GM23338 (cell line): ENCODE data around the gene OTOGL. TPM values are rescaled to one million over a fixed set of nuclear protein-coding genes. Genes with fewer than 3 reads are reported as not detected.

ENCODE experiments used
- ATAC-seq: fragments of 200-7000 bp; cut with Tn5 transposase; 3 replicates; pipeline ENCODE4 v1.9.1; 2020
- DNase-seq: peaks from one replicate; pipeline ENCODE4 v3.0.0-alpha.2; 2015; ENCODE audit warnings: low spot score
- H2AFZ ChIP-seq: fragments of 200-600 bp; sonication (generic); 2 replicates; pipeline ENCODE4 v1.8.0; 2016; ENCODE audit warnings: antibody characterized with exemption, mild to moderate bottlenecking, moderate library complexity
- H3F3A ChIP-seq: fragments of 200-600 bp; sonication (generic); replicated peaks from 2 replicates; pipeline ENCODE4 v1.8.0; 2017; ENCODE audit warnings: antibody characterized with exemption, mixed run types, low read depth
- H3K27ac ChIP-seq: fragments of 200-600 bp; sonication (generic); 2 replicates; pipeline ENCODE4 v1.6.1; 2016; ENCODE audit warnings: low read depth
- H3K27me3 ChIP-seq: fragments of 200-600 bp; sonication (generic); 2 replicates; pipeline ENCODE4 v1.8.0; 2016; ENCODE audit warnings: mild to moderate bottlenecking, mixed run types, moderate library complexity; ENCODE audit not compliant: insufficient read depth
- H3K36me3 ChIP-seq: fragments of 200-600 bp; sonication (generic); 2 replicates; pipeline ENCODE4 v1.8.0; 2016; ENCODE audit warnings: mild to moderate bottlenecking; ENCODE audit not compliant: insufficient read depth
- H3K4me1 ChIP-seq: fragments of 200-600 bp; sonication (generic); 2 replicates; pipeline ENCODE4 v1.8.0; 2016; ENCODE audit warnings: mild to moderate bottlenecking, moderate library complexity; ENCODE audit not compliant: insufficient read depth
- H3K4me2 ChIP-seq: fragments of 200-600 bp; sonication (generic); 2 replicates; pipeline ENCODE4 v1.7.1; 2017; ENCODE audit warnings: mixed run types
- H3K4me3 ChIP-seq: fragments of 200-600 bp; sonication (generic); 2 replicates; pipeline ENCODE4 v1.6.1; 2016; ENCODE audit warnings: mixed run types
- H3K79me2 ChIP-seq: fragments of 200-600 bp; sonication (generic); replicated peaks from 2 replicates; pipeline ENCODE4 v1.8.0; 2017; ENCODE audit warnings: mild to moderate bottlenecking; ENCODE audit not compliant: insufficient read depth
- H3K9me2 ChIP-seq: fragments of 200-600 bp; sonication (generic); 2 replicates; pipeline ENCODE4 v1.8.0; 2017; ENCODE audit not compliant: insufficient read depth
- H4K20me1 ChIP-seq: fragments of 200-600 bp; sonication (generic); replicated peaks from 2 replicates; pipeline ENCODE4 v1.8.0; 2017; ENCODE audit warnings: mild to moderate bottlenecking; ENCODE audit not compliant: insufficient read depth
- H3K27ac Mint-ChIP-seq: 2 replicates; pipeline ENCODE4 v1.8.0; 2020; ENCODE audit warnings: inconsistent platforms, mild to moderate bottlenecking, moderate library complexity, mixed read lengths
- H3K27me3 Mint-ChIP-seq: 3 replicates; pipeline ENCODE4 v1.8.0; 2022; ENCODE audit warnings: low read depth, mild to moderate bottlenecking, moderate library complexity, mixed read lengths, inconsistent platforms; ENCODE audit not compliant: insufficient read depth, poor library complexity
- H3K36me3 Mint-ChIP-seq: 3 replicates; pipeline ENCODE4 v1.8.0; 2021; ENCODE audit warnings: low read depth, mild to moderate bottlenecking, inconsistent platforms, moderate library complexity, mixed read lengths
- H3K4me1 Mint-ChIP-seq: 3 replicates; pipeline ENCODE4 v1.8.0; 2020; ENCODE audit warnings: mild to moderate bottlenecking, inconsistent platforms, mixed read lengths
- H3K4me3 Mint-ChIP-seq: 3 replicates; pipeline ENCODE4 v1.8.0; 2021; ENCODE audit warnings: moderate library complexity, mild to moderate bottlenecking, inconsistent platforms, mixed read lengths
- H3K9me3 Mint-ChIP-seq: 3 replicates; pipeline ENCODE4 v1.8.0; 2020; ENCODE audit warnings: moderate library complexity, mild to moderate bottlenecking, inconsistent platforms, mixed read lengths
- EZH2 ChIP-seq: fragments of 200-600 bp; sonication (generic); IDR thresholded peaks from one replicate; pipeline ENCODE4 v1.8.0; 2017; ENCODE audit warnings: antibody characterized with exemption, mild to moderate bottlenecking, low read depth; ENCODE audit not compliant: unreplicated experiment
- POLR2AphosphoS5 ChIP-seq: IDR thresholded peaks from 2 replicates; pipeline ENCODE4 v1.6.1; 2016; ENCODE audit warnings: antibody characterized with exemption, low read depth
- ZNF114 ChIP-seq: fragments of 250-450 bp; sonication (Bioruptor Pico); IDR thresholded peaks from 2 replicates; pipeline ENCODE4 v1.5.0; 2020; ENCODE audit warnings: mild to moderate bottlenecking, moderate library complexity
- polyA plus RNA-seq: library from polyadenylated mRNA; unstranded; fragments of >200 nt; fragmentation: Nextera tagmentation; extraction: Ambion mirVana; gene quantifications from 2 replicates; pipeline ENCODE4 v1.2.1, GENCODE V29; 2016
- total RNA-seq: library from RNA; depleted of rRNA; stranded (reverse); fragments of >200 nt; shearing (Covaris generic); gene quantifications from 2 replicates; pipeline ENCODE4 v1.2.3, GENCODE V29; 2014
- TF ChIP-seq, protein P1 (sequence below): IDR thresholded peaks from 2 replicates; pipeline ENCODE4 v1.6.1; 2016; ENCODE audit warnings: antibody characterized with exemption
- TF ChIP-seq, protein P2 (sequence below): fragments of 250-450 bp; sonication (Bioruptor Pico); IDR thresholded peaks from 2 replicates; pipeline ENCODE4 v1.5.0; 2020; ENCODE audit warnings: mild to moderate bottlenecking, moderate library complexity

The OTOGL gene
- total and polyA plus RNA-seq, 2 experiments from 2014 or later = 0.36 to 0.66 TPM

DNA sequence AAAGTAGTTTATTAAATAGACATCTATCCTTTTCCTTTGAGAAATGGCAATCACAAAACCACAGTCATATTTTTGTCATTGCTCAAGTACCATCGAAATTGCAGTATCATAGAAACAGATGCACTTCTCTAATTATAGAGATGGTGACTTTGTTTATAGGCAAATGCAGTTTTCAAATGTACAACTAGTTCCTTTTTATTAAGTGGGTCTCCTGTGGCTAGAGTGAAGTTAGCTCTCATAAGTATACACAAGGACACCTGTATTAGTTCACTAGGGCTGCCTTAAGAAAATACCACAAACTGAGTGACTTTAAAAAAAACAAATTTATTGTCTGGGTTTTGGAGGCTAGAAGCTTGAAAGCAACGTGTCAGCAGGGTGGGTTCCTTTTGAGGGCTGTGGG is 62.8 kb downstream of the OTOGL start:
- H3K4me2 ChIP-seq = no peak overlapping the region
- Mint-ChIP-seq H3K36me3 (no peaks in the 10 kb centered on the region), H3K4me3 (no peak overlapping the region), H3K27ac (no peak overlapping the region), H3K4me1 (no peaks in the 10 kb centered on the region), H3K27me3 (no peaks in the 10 kb centered on the region), H3K9me3 (no peaks in the 10 kb centered on the region)
- H3K36me3 ChIP-seq = no peaks in the 10 kb centered on the region
- no peak for ATAC-seq
- no peak for DNase-seq
- no peak overlapping the region for H3K4me3 ChIP-seq
- TF ChIP-seq, protein P1, sequence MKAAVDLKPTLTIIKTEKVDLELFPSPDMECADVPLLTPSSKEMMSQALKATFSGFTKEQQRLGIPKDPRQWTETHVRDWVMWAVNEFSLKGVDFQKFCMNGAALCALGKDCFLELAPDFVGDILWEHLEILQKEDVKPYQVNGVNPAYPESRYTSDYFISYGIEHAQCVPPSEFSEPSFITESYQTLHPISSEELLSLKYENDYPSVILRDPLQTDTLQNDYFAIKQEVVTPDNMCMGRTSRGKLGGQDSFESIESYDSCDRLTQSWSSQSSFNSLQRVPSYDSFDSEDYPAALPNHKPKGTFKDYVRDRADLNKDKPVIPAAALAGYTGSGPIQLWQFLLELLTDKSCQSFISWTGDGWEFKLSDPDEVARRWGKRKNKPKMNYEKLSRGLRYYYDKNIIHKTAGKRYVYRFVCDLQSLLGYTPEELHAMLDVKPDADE = no peak
- no peak for TF ChIP-seq POLR2AphosphoS5
- TF ChIP-seq, protein P2, sequence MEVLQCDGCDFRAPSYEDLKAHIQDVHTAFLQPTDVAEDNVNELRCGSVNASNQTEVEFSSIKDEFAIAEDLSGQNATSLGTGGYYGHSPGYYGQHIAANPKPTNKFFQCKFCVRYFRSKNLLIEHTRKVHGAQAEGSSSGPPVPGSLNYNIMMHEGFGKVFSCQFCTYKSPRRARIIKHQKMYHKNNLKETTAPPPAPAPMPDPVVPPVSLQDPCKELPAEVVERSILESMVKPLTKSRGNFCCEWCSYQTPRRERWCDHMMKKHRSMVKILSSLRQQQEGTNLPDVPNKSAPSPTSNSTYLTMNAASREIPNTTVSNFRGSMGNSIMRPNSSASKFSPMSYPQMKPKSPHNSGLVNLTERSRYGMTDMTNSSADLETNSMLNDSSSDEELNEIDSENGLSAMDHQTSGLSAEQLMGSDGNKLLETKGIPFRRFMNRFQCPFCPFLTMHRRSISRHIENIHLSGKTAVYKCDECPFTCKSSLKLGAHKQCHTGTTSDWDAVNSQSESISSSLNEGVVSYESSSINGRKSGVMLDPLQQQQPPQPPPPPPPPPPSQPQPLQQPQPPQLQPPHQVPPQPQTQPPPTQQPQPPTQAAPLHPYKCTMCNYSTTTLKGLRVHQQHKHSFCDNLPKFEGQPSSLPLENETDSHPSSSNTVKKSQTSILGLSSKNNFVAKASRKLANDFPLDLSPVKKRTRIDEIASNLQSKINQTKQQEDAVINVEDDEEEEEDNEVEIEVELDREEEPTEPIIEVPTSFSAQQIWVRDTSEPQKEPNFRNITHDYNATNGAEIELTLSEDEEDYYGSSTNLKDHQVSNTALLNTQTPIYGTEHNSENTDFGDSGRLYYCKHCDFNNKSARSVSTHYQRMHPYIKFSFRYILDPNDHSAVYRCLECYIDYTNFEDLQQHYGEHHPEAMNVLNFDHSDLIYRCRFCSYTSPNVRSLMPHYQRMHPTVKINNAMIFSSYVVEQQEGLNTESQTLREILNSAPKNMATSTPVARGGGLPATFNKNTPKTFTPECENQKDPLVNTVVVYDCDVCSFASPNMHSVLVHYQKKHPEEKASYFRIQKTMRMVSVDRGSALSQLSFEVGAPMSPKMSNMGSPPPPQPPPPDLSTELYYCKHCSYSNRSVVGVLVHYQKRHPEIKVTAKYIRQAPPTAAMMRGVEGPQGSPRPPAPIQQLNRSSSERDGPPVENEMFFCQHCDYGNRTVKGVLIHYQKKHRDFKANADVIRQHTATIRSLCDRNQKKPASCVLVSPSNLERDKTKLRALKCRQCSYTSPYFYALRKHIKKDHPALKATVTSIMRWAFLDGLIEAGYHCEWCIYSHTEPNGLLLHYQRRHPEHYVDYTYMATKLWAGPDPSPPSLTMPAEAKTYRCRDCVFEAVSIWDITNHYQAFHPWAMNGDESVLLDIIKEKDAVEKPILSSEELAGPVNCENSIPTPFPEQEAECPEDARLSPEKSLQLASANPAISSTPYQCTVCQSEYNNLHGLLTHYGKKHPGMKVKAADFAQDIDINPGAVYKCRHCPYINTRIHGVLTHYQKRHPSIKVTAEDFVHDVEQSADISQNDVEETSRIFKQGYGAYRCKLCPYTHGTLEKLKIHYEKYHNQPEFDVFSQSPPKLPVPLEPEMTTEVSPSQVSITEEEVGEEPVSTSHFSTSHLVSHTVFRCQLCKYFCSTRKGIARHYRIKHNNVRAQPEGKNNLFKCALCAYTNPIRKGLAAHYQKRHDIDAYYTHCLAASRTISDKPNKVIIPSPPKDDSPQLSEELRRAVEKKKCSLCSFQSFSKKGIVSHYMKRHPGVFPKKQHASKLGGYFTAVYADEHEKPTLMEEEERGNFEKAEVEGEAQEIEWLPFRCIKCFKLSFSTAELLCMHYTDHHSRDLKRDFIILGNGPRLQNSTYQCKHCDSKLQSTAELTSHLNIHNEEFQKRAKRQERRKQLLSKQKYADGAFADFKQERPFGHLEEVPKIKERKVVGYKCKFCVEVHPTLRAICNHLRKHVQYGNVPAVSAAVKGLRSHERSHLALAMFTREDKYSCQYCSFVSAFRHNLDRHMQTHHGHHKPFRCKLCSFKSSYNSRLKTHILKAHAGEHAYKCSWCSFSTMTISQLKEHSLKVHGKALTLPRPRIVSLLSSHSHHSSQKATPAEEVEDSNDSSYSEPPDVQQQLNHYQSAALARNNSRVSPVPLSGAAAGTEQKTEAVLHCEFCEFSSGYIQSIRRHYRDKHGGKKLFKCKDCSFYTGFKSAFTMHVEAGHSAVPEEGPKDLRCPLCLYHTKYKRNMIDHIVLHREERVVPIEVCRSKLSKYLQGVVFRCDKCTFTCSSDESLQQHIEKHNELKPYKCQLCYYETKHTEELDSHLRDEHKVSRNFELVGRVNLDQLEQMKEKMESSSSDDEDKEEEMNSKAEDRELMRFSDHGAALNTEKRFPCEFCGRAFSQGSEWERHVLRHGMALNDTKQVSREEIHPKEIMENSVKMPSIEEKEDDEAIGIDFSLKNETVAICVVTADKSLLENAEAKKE = no peak
- H3K79me2 ChIP-seq = no peaks in the 10 kb centered on the region
- no peaks in the 10 kb centered on the region for H3K4me1 ChIP-seq
- no peak overlapping the region for H3K27ac ChIP-seq
- H4K20me1 ChIP-seq = no peaks in the 10 kb centered on the region
- H3K27me3 ChIP-seq = no peaks in the 10 kb centered on the region
- no peaks in the 10 kb centered on the region for H3F3A ChIP-seq
- H2AFZ ChIP-seq = no peak overlapping the region
- H3K9me2 ChIP-seq = no peaks in the 10 kb centered on the region

DNA sequence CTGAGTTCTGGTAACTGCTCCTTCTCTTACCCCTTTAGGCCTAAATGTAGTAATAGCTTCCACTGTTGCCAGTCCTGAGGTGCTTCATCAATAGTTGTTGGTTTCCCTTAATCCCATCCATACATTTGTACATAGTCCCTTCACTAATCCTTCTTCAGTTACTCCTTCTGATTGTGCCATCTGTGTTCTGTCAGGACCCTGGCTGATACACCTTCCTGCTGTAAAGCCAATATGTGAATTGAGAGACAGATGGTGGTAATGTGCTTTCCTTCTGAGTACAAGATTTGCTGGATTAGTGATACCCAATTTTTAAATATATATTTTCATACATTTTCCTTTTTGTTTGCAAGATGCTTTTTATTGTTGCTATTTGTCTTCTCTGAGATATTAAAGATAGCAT is 66.4 kb downstream of the OTOGL start:
- Mint-ChIP-seq H3K4me1 (no peaks in the 10 kb centered on the region), H3K27me3 (no peaks in the 10 kb centered on the region), H3K27ac (no peak overlapping the region), H3K9me3 (peaks cover 4% of the 10 kb centered on the region; the same call in 1 of the 3 replicates), H3K36me3 (no peaks in the 10 kb centered on the region), H3K4me3 (no peak overlapping the region)
- Histone ChIP-seq H3F3A (no peaks in the 10 kb centered on the region), H3K4me1 (no peaks in the 10 kb centered on the region), H3K36me3 (no peaks in the 10 kb centered on the region), H3K27me3 (no peaks in the 10 kb centered on the region), H2AFZ (no peak overlapping the region), H3K4me2 (no peak overlapping the region), H3K4me3 (no peak overlapping the region), H3K27ac (no peak overlapping the region), H3K79me2 (no peaks in the 10 kb centered on the region), H4K20me1 (no peaks in the 10 kb centered on the region), H3K9me2 (0 out of 2 replicates have a peak, but pooled peaks cover 4% of the 10 kb centered on the region)
- no peak for ATAC-seq
- no peak for DNase-seq
- TF ChIP-seq EZH2 (no peak), ZNF114 (CRISPR knock-in tag) (no peak)
- TF ChIP-seq, protein P2 = no peak
